Stomach (tissue), 4 donors: ENCODE results near the gene MLKL.

Experiments
- EP300 ChIP-seq: sonication (generic); formaldehyde crosslinking; IDR thresholded peaks from one replicate; pipeline ENCODE4 v1.6.1; 2017; ENCODE audit warnings: antibody characterized with exemption
- POLR2A ChIP-seq, 4 donors: fragments of 450-650 bp; IDR thresholded peaks; one replicate each; pipeline ENCODE4 v1.6.1; 2016; ENCODE audit warnings: antibody characterized with exemption in 4 of 4, control low read depth in 2 of 4, mild to moderate bottlenecking in 1 of 4, moderate library complexity in 1 of 4
- TF ChIP-seq, protein P1 (sequence below), 7 experiments: fragments of 450-650 bp in 4 of 7; fragments of 200-600 bp in 3 of 7; sonication (generic) in 3 of 7; IDR thresholded peaks; one replicate each; pipeline ENCODE4 v1.5.1; 2016 to 2019; ENCODE audit warnings: antibody characterized with exemption in 7 of 7, control low read depth in 2 of 7, mild to moderate bottlenecking in 1 of 7

DNA sequence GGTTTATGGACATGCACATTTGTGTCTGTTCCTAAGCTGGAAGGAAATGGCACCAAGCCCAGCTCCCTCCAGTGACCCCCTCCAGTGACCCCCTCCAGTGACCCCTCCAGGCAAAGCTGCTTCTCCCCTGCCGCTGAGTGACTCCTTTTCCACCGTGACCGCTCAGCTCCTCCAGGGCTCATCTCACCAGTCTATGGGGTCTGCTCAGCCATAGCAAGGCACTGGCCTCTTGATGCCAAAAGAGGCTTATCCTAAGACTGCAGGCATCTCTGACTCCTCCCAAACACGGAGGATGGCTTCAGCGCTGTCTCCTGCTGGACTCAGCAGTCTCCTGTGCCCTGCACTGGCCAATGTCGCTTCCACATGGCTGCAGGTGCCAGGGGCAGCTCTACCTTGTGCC is 38.6 kb upstream of the MLKL start:
- TF ChIP-seq, protein P1, sequence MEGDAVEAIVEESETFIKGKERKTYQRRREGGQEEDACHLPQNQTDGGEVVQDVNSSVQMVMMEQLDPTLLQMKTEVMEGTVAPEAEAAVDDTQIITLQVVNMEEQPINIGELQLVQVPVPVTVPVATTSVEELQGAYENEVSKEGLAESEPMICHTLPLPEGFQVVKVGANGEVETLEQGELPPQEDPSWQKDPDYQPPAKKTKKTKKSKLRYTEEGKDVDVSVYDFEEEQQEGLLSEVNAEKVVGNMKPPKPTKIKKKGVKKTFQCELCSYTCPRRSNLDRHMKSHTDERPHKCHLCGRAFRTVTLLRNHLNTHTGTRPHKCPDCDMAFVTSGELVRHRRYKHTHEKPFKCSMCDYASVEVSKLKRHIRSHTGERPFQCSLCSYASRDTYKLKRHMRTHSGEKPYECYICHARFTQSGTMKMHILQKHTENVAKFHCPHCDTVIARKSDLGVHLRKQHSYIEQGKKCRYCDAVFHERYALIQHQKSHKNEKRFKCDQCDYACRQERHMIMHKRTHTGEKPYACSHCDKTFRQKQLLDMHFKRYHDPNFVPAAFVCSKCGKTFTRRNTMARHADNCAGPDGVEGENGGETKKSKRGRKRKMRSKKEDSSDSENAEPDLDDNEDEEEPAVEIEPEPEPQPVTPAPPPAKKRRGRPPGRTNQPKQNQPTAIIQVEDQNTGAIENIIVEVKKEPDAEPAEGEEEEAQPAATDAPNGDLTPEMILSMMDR (IDR thresholded peaks at IDR 0.05): no peak
- TF ChIP-seq POLR2A (IDR thresholded peaks at IDR 0.05): no peak
- TF ChIP-seq EP300: no peak
